Measurements from ENCODE around the gene SLC38A10. TPM values are rescaled to one million over a fixed set of nuclear protein-coding genes. Genes with fewer than 3 reads are reported as not detected.

Gene SLC38A10
- total and polyA plus RNA-seq, 4 donors, result 22.3 to 118 (median 70.8) TPM

DNA sequence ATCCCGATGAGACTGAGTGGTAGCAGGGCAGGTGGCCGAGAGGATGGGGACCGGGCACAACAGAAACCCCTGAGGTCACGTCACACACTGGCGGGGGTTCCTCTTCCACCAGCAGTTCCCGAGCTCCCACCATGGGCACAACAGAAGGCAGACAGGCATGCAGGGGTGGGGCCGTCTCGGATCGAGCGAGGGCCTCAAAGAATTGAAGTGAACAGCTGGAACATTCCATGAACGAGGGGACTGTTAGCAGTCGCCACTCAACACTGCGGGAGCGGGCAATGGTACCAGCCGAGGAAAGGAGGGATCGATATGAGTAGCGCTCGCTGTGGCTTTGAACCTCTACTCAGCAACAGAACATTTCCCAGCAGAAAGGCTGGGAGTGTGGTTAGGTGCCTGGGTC lies 77.6 kb downstream of the SLC38A10 start:
- Histone ChIP-seq H3K4me1 (ENCODE audit: control insufficient read depth in 1 of 2, insufficient read depth in 2 of 2, low read length in 2 of 2) (no peaks in the 10 kb centered on the region), H3K27ac (ENCODE audit: low read depth in 1 of 2, low read length in 2 of 2) (no peak overlapping the region), H3K36me3 (ENCODE audit: control insufficient read depth in 1 of 2, insufficient read depth in 2 of 2, low read length in 1 of 2) (no peaks in the 10 kb centered on the region), H3K9me3 (ENCODE audit: control insufficient read depth, low read length) (no peaks in the 10 kb centered on the region), H3K27me3 (ENCODE audit: control insufficient read depth in 1 of 2, insufficient read depth in 2 of 2, low read length in 1 of 2) (no peaks in the 10 kb centered on the region), H3K4me3 (ENCODE audit: low read length in 2 of 2) (no peak overlapping the region)
- no peak for DNase-seq
- ATAC-seq (ENCODE audit: low FRiP score), result no peak
- intact Hi-C loops (cut with DNase I), result no loop called here
- WGBS, 2 donors, result 92 to 94% methylated on average over 18 of the region's 18 CpGs

DNA sequence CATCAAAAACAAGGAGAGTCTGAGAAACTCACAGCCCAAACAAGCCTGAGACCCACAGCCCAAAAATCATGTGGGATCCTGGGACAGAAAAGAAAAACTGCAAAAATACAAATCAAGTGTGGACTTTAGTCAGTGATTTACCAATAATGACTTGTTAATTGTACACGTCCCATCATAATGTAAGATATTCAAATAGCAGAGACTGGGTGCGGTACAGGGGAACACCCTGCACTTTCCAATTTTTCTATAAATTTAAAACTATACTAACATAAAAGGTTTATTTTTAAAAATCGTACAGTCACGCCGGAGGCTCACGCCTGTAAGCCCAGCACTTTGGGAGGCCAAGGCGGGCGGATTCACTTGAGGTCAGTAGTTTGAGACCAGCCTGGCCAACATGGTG lies 81.1 kb downstream of the SLC38A10 start:
- intact Hi-C loops (cut with DNase I), result no loop called here
- DNase-seq (no peak), ATAC-seq (ENCODE audit: low FRiP score) (no peak)
- Histone ChIP-seq H3K27me3 (ENCODE audit: control insufficient read depth in 1 of 2, insufficient read depth in 2 of 2, low read length in 1 of 2) (no peaks in the 10 kb centered on the region), H3K36me3 (ENCODE audit: control insufficient read depth in 1 of 2, insufficient read depth in 2 of 2, low read length in 1 of 2) (no peaks in the 10 kb centered on the region), H3K27ac (ENCODE audit: low read depth in 1 of 2, low read length in 2 of 2) (no peak overlapping the region), H3K4me3 (ENCODE audit: low read length in 2 of 2) (no peak overlapping the region), H3K9me3 (ENCODE audit: control insufficient read depth, low read length) (no peaks in the 10 kb centered on the region), H3K4me1 (ENCODE audit: control insufficient read depth in 1 of 2, insufficient read depth in 2 of 2, low read length in 2 of 2) (no peaks in the 10 kb centered on the region)
- 95 to 98% methylated on average over 8 of the region's 8 CpGs for WGBS, 2 donors

DNA sequence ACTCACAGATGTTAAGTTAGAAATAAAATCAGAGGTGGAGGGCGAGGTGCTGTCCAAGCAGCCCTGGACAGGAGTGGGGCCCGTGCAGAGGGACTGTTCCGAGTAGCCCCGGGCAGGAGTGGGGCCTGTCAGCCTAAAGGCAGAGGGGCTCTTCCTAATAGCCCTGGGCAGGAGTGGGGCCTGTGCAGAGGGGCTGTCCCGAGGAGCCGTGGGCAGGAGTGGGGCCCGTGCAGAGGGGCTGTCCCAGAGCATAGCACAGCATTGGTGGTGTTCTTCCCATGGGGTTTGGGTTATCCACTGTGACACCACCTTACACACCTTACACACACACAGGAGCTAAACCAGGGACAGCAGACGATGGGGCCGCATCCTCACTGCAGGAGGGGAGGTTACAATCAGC lies 82.7 kb downstream of the SLC38A10 start:
- Histone ChIP-seq H3K9me3 (ENCODE audit: control insufficient read depth, low read length) (no peaks in the 10 kb centered on the region), H3K4me3 (ENCODE audit: low read length in 2 of 2) (no peak overlapping the region), H3K27ac (ENCODE audit: low read depth in 1 of 2, low read length in 2 of 2) (no peak overlapping the region), H3K27me3 (ENCODE audit: control insufficient read depth in 1 of 2, insufficient read depth in 2 of 2, low read length in 1 of 2) (no peaks in the 10 kb centered on the region), H3K4me1 (ENCODE audit: control insufficient read depth in 1 of 2, insufficient read depth in 2 of 2, low read length in 2 of 2) (no peaks in the 10 kb centered on the region), H3K36me3 (ENCODE audit: control insufficient read depth in 1 of 2, insufficient read depth in 2 of 2, low read length in 1 of 2) (no peaks in the 10 kb centered on the region)
- intact Hi-C loops (cut with DNase I), result no loop called here
- ATAC-seq (ENCODE audit: low FRiP score), result no peak
- DNase-seq, result no peak
- 95 to 96% methylated on average over 9 of the region's 9 CpGs for WGBS, 2 donors

DNA sequence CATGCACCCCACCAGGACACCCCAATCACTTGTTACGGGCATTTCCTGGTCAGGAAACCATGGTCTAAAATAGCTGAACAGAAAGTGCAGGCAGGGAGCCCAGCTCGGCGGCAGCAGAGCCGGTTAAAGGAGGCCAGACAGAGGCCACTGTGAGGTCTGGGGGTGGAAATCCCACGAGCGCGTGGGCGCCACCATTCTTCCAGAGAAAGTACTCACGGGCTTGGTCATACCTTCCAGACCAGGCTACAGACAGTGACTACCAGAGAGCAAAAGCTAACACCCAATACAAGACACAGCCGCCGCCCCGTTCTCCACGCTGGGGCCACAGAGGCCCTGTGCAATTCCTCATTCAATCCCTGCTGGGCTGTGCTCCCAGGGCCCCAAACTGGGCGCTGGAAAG lies 84.2 kb downstream of the SLC38A10 start:
- 30 to 31% methylated on average over 14 of the region's 14 CpGs for WGBS, 2 donors
- ATAC-seq (ENCODE audit: low FRiP score) (no peak), DNase-seq (no peak)
- H3K4me3 ChIP-seq (ENCODE audit: low read length in 2 of 2), result no peak overlapping the region
- H3K36me3 ChIP-seq (ENCODE audit: control insufficient read depth in 1 of 2, insufficient read depth in 2 of 2, low read length in 1 of 2), result no peaks in the 10 kb centered on the region
- H3K4me1 ChIP-seq (ENCODE audit: control insufficient read depth in 1 of 2, insufficient read depth in 2 of 2, low read length in 2 of 2), result no peaks in the 10 kb centered on the region
- H3K27ac ChIP-seq (ENCODE audit: low read depth in 1 of 2, low read length in 2 of 2), result peak overlapping the region in 1 of 2 donors; percentile 23
- intact Hi-C loops (cut with DNase I), result no loop called here
- no peaks in the 10 kb centered on the region for H3K9me3 ChIP-seq (ENCODE audit: control insufficient read depth, low read length)
- H3K27me3 ChIP-seq (ENCODE audit: control insufficient read depth in 1 of 2, insufficient read depth in 2 of 2, low read length in 1 of 2), result no peaks in the 10 kb centered on the region

DNA sequence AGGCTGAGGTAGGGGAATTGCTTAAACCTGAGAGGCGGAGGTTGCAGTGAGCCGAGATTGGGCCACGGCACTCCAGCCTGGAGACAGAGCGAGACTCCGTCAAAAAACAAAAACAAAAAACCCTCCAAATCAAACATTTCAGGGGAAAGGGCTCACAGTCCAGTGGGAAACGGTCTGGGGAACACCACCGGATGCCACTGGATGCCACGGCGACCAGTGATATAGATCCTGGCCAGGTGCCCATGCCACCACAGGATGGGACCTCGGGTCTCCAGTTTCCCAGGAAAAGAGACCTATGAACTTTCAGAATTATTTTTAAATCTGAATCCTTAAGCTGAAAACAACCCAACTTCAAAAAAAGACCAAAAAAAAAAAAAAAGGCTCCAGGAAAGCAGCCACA lies 84.6 kb downstream of the SLC38A10 start:
- Histone ChIP-seq H3K27me3 (ENCODE audit: control insufficient read depth in 1 of 2, insufficient read depth in 2 of 2, low read length in 1 of 2) (no peaks in the 10 kb centered on the region), H3K36me3 (ENCODE audit: control insufficient read depth in 1 of 2, insufficient read depth in 2 of 2, low read length in 1 of 2) (no peaks in the 10 kb centered on the region), H3K27ac (ENCODE audit: low read depth in 1 of 2, low read length in 2 of 2) (no peak overlapping the region), H3K4me1 (ENCODE audit: control insufficient read depth in 1 of 2, insufficient read depth in 2 of 2, low read length in 2 of 2) (no peaks in the 10 kb centered on the region), H3K4me3 (ENCODE audit: low read length in 2 of 2) (no peak overlapping the region), H3K9me3 (ENCODE audit: control insufficient read depth, low read length) (no peaks in the 10 kb centered on the region)
- intact Hi-C loops (cut with DNase I), result no loop called here
- WGBS, 2 donors, result 3 to 5% methylated on average over 10 of the region's 10 CpGs
- ATAC-seq (ENCODE audit: low FRiP score) (no peak), DNase-seq (no peak)

DNA sequence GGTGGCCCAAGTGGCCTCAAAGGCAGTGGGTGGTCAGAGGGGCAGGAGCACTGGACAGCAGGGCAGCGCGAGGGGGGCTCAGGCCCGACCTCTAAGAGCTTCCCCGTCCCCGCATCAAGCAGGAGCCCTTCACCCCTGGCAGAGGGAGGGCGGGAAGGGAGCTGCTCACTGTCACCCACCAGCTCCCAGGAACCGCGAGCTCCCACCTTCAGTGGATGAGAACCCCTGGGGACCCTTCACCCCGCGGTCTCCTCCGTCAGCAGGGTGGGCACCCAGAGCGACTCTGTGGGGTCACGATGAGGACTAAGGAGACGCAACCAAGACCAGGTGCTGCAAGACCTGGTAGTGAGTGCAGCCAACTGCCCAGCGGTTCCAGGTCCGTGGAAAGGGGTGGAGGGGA lies 86.0 kb downstream of the SLC38A10 start:
- no peak overlapping the region for H3K27ac ChIP-seq (ENCODE audit: low read depth in 1 of 2, low read length in 2 of 2)
- H3K4me3 ChIP-seq (ENCODE audit: low read length in 2 of 2), result no peak overlapping the region
- H3K36me3 ChIP-seq (ENCODE audit: control insufficient read depth in 1 of 2, insufficient read depth in 2 of 2, low read length in 1 of 2), result no peaks in the 10 kb centered on the region
- no peaks in the 10 kb centered on the region for H3K9me3 ChIP-seq (ENCODE audit: control insufficient read depth, low read length)
- intact Hi-C loops (cut with DNase I), result no loop called here
- no peaks in the 10 kb centered on the region for H3K4me1 ChIP-seq (ENCODE audit: control insufficient read depth in 1 of 2, insufficient read depth in 2 of 2, low read length in 2 of 2)
- ATAC-seq (ENCODE audit: low FRiP score) (no peak), DNase-seq (no peak)
- 97 to 99% methylated on average over 16 of the region's 16 CpGs for WGBS, 2 donors
- H3K27me3 ChIP-seq (ENCODE audit: control insufficient read depth in 1 of 2, insufficient read depth in 2 of 2, low read length in 1 of 2), result no peaks in the 10 kb centered on the region

DNA sequence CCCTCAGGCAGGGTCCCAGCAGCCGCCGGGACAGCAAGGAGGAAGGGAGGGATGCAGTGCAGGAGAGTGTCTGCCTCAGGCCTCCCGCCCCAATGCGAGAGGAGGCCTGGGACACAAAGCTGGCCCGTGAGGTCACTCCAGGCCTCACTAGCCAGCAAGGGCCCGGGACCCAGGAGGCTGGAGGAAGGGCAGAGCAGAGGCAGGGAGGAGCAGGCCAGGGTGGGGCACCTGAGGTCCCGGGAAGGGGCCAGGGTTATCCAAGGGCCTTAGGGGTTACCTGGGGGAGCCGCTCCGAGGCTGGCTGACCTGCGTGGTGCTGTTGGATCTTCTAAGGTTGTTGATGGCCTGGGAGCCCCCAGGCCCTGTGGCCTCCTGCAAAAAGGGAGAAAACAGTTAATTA lies 86.5 kb downstream of the SLC38A10 start:
- no peak for ATAC-seq (ENCODE audit: low FRiP score)
- Histone ChIP-seq H3K27me3 (ENCODE audit: control insufficient read depth in 1 of 2, insufficient read depth in 2 of 2, low read length in 1 of 2) (no peaks in the 10 kb centered on the region), H3K27ac (ENCODE audit: low read depth in 1 of 2, low read length in 2 of 2) (no peak overlapping the region), H3K9me3 (ENCODE audit: control insufficient read depth, low read length) (no peaks in the 10 kb centered on the region), H3K4me1 (ENCODE audit: control insufficient read depth in 1 of 2, insufficient read depth in 2 of 2, low read length in 2 of 2) (no peaks in the 10 kb centered on the region), H3K36me3 (ENCODE audit: control insufficient read depth in 1 of 2, insufficient read depth in 2 of 2, low read length in 1 of 2) (no peaks in the 10 kb centered on the region), H3K4me3 (ENCODE audit: low read length in 2 of 2) (no peak overlapping the region)
- DNase-seq, result no peak
- intact Hi-C loops (cut with DNase I), result no loop called here
- 96 to 97% methylated on average over 10 of the region's 10 CpGs for WGBS, 2 donors

DNA sequence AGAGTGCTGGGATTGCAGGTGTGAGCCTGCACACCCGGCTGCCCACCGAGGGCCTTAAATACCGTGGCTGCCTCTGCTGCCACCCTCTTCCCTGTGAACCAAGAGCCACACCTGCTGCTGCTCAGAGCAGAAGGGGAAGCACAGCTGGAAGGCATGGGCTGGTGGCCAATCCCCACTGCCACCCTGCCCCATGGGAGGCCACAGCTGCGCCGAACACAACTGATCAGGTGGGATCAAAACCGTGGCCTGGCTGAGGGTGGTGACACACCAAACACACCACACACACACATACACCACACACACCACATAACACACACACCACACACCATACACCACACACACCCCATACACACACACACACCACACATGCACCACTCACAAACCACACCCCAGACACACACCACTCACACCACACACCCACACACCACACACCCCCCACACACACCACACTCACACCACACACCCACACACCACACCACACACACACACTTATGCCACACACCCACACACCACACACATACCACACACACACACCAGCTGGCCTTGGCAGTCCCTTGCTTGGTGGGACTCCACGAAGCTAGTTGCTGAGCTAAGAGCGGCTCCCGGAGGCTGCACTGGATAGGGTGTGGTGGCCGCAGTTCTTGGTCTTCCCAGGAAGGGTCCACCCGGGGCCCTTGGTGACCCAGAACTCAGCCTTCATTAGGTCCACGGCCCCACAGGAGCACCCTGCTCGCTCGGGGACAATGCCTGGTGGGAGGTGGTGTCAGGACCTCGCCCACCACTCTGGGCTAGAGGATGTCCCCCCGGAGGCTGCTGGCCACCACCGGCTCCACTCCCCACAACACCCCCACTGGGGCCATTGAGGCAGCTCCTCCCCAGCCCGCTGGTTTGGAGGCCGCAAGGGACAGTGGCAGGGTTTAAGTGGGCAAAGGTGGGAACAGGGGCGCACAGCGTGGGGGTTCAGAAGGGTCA lies 87.2 kb downstream of the SLC38A10 start:
- 91 to 92% methylated on average over 21 of the region's 21 CpGs for WGBS, 2 donors
- no peaks in the 10 kb centered on the region for H3K9me3 ChIP-seq (ENCODE audit: control insufficient read depth, low read length)
- DNase-seq (no peak), ATAC-seq (ENCODE audit: low FRiP score) (no peak)
- no peak overlapping the region for H3K4me3 ChIP-seq (ENCODE audit: low read length in 2 of 2)
- H3K36me3 ChIP-seq (ENCODE audit: control insufficient read depth in 1 of 2, insufficient read depth in 2 of 2, low read length in 1 of 2), result no peaks in the 10 kb centered on the region
- H3K27me3 ChIP-seq (ENCODE audit: control insufficient read depth in 1 of 2, insufficient read depth in 2 of 2, low read length in 1 of 2), result no peaks in the 10 kb centered on the region
- intact Hi-C loops (cut with DNase I), result no loop called here
- H3K4me1 ChIP-seq (ENCODE audit: control insufficient read depth in 1 of 2, insufficient read depth in 2 of 2, low read length in 2 of 2), result no peaks in the 10 kb centered on the region
- no peak overlapping the region for H3K27ac ChIP-seq (ENCODE audit: low read depth in 1 of 2, low read length in 2 of 2)

DNA sequence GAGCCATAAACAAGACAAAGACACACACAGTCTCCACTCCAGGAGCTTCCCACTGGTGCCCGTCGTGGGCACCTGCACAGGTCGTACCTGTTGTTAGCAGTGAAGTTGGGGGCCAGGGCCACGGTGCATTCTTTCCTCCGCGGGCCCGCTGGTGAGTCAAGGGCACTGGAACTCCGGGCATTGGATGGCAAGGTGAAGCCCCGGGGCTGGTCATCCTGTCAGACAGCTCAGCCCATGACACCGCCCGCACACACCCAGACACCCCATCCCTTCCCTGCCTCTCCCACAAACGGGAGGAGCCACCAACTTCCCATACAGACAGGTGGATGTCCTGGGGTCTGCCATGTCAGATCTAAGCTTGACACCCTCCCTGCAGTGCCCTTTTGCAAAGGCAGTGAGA lies 88.5 kb downstream of the SLC38A10 start:
- intact Hi-C loops (cut with DNase I), result no loop called here
- DNase-seq (no peak), ATAC-seq (ENCODE audit: low FRiP score) (no peak)
- no peak overlapping the region for H3K27ac ChIP-seq (ENCODE audit: low read depth in 1 of 2, low read length in 2 of 2)
- no peaks in the 10 kb centered on the region for H3K9me3 ChIP-seq (ENCODE audit: control insufficient read depth, low read length)
- H3K4me3 ChIP-seq (ENCODE audit: low read length in 2 of 2), result no peak overlapping the region
- H3K27me3 ChIP-seq (ENCODE audit: control insufficient read depth in 1 of 2, insufficient read depth in 2 of 2, low read length in 1 of 2), result no peaks in the 10 kb centered on the region
- 88 to 94% methylated on average over 12 of the region's 12 CpGs for WGBS, 2 donors
- no peaks in the 10 kb centered on the region for H3K36me3 ChIP-seq (ENCODE audit: control insufficient read depth in 1 of 2, insufficient read depth in 2 of 2, low read length in 1 of 2)
- no peaks in the 10 kb centered on the region for H3K4me1 ChIP-seq (ENCODE audit: control insufficient read depth in 1 of 2, insufficient read depth in 2 of 2, low read length in 2 of 2)
